CD4-positive, alpha-beta T cell treated with Interleukin-4 for 4 hours (primary cell): ENCODE results near the gene CARD10.
"Not testable (repeated sequence)": the region's sequence is repeated elsewhere in the genome, so short reads cannot be mapped to it uniquely, and the experiment has no call there.

ENCODE experiments used
- DNase-seq: peaks from one replicate; pipeline ENCODE4 v3.0.0-alpha.2; 2020

Gene CARD10

GRCh38 chr22:37485395-37486223, 33.6 kb downstream of the CARD10 start:
- DNase-seq: peak; percentile 10

- peak; percentile 85 for DNase-seq
These were observed 34.5 kb downstream of the CARD10 start for GRCh38 chr22:37484480-37485394.

- DNase-seq: no peak
These were observed 36.2 kb downstream of the CARD10 start for GRCh38 chr22:37483050-37483449.

- no peak for DNase-seq
These were observed 37.0 kb downstream of the CARD10 start for GRCh38 chr22:37482244-37482643.

GRCh38 chr22:37481347-37481907, 37.8 kb downstream of the CARD10 start:
- DNase-seq: no peak

GRCh38 chr22:37480387-37481346, 38.5 kb downstream of the CARD10 start:
- no peak for DNase-seq

- no peak for DNase-seq
These were observed 40.0 kb downstream of the CARD10 start for GRCh38 chr22:37479196-37479595.

GRCh38 chr22:37476389-37477329, 42.6 kb downstream of the CARD10 start:
- no peak for DNase-seq

- DNase-seq: no peak
These were observed 44.6 kb downstream of the CARD10 start for GRCh38 chr22:37474447-37475090.

GRCh38 chr22:37473437-37473946, 45.7 kb downstream of the CARD10 start:
- no peak for DNase-seq

- DNase-seq: peak; percentile 46
These were observed 46.7 kb downstream of the CARD10 start for GRCh38 chr22:37472418-37473006.

- no peak for DNase-seq
These were observed 47.3 kb downstream of the CARD10 start for GRCh38 chr22:37471727-37472417.

GRCh38 chr22:37470087-37470445, 49.1 kb downstream of the CARD10 start:
- DNase-seq: no peak

- no peak for DNase-seq
These were observed 49.7 kb downstream of the CARD10 start for GRCh38 chr22:37469416-37470086.

- not testable (repeated sequence) for DNase-seq
These were observed 51.0 kb downstream of the CARD10 start for GRCh38 chr22:37468201-37468695.

GRCh38 chr22:37467391-37467955, 51.7 kb downstream of the CARD10 start:
- no peak for DNase-seq

- DNase-seq: no peak
These were observed 55.0 kb downstream of the CARD10 start for GRCh38 chr22:37464181-37464580.

- no peak for DNase-seq
These were observed 56.2 kb downstream of the CARD10 start for GRCh38 chr22:37462983-37463382.
